IPS DF 6.9 (cell line): Measurements from ENCODE around the gene PLA2G15.

Source experiments
- DNase-seq: peaks from one replicate; pipeline ENCODE4 v3.0.0-alpha.2; 2013; ENCODE audit warnings: low read depth, low spot score
- H3K27ac ChIP-seq: one replicate; pipeline ENCODE4 v1.5.1; 2013; ENCODE audit warnings: low read length, control low read depth
- H3K27me3 ChIP-seq: 2 replicates; pipeline ENCODE4 v1.6.1; 2013; ENCODE audit warnings: mild to moderate bottlenecking, low read length; ENCODE audit not compliant: control insufficient read depth, insufficient read depth
- H3K36me3 ChIP-seq: 2 replicates; pipeline ENCODE4 v1.6.1; 2013; ENCODE audit warnings: low read length; ENCODE audit not compliant: control insufficient read depth, insufficient read depth
- H3K4me1 ChIP-seq: 2 replicates; pipeline ENCODE4 v1.6.1; 2013; ENCODE audit warnings: low read length; ENCODE audit not compliant: control insufficient read depth, insufficient read depth
- H3K4me3 ChIP-seq: 2 replicates; pipeline ENCODE4 v1.5.1; 2013; ENCODE audit warnings: mild to moderate bottlenecking, low read length
- H3K9me3 ChIP-seq: 2 replicates; pipeline ENCODE4 v1.6.1; 2013; ENCODE audit warnings: low read length, inconsistent platforms; ENCODE audit not compliant: control insufficient read depth, insufficient read depth
- WGBS: extraction: QIAGEN DNeasy Blood & Tissue Kit; methylation state at CpG from one replicate; pipeline ENCODE4 v1.1.7; 2013; ENCODE audit warnings: mixed read lengths, missing lambda C conversion rate; ENCODE audit not compliant: insufficient read length, insufficient coverage; 5-methylcytosine and 5-hydroxymethylcytosine counted together

Gene PLA2G15

DNA sequence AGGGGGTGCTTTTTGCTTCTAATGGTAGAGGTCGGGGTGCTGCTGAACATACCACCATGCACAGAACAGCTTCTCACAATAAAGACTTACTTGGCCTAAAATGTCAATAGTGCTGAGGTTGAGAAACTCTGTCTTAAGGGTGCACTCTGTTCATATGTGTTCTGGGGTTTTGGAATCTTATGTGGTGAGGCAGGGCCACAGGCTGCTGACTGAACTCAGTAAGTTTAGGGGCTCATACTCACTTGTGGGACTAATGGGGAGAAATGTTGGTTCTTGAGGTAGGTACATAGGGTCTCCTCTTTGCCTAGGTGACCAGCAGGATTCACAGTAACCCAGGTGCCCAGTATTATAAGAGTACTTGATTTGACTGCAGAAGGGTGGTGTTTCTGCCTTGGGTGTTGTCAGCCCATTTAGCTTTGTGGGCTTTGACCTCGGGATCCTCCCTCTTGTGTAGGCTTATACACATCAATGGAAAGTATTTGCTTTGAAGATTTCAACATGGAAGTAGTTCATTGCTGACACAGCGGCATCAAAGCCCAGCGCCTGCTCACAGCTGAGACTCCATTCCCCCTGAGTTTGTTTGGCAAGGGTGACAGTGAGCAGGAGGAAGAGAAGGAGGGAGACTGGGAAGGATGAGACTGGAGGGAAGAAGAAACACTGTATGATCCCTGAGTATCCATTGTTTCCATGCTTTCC is 36.3 kb downstream of the PLA2G15 start:
- H3K4me3 ChIP-seq: no peak overlapping the region
- WGBS: no CpG with 5 or more reads among the region's 4 CpGs
- no peaks in the 10 kb centered on the region for H3K36me3 ChIP-seq
- H3K27ac ChIP-seq: no peak overlapping the region
- DNase-seq: no peak
- no peaks in the 10 kb centered on the region for H3K27me3 ChIP-seq
- no peaks in the 10 kb centered on the region for H3K9me3 ChIP-seq
- no peaks in the 10 kb centered on the region for H3K4me1 ChIP-seq

DNA sequence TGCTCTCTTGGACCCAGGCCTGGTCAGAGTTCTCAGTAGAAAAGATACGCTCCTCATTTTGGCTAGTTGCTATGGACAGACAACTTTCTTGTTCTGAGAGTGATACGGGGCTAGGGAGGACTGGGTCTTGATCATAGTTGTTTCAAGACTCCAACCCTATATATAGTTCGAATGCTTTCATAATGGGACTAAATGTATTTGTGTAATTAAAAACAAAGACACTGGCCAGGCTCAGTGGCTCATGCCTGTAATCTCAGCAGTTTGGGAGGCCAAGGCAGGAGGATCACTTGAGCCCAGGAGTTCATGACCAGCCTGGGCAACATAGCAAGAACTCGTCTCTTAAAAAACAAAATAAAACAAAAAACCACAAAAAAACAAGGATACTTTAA is 36.9 kb downstream of the PLA2G15 start:
- WGBS: no CpG with 5 or more reads among the region's 4 CpGs
- no peak overlapping the region for H3K4me3 ChIP-seq
- H3K36me3 ChIP-seq: no peaks in the 10 kb centered on the region
- no peaks in the 10 kb centered on the region for H3K27me3 ChIP-seq
- DNase-seq: no peak
- H3K4me1 ChIP-seq: no peaks in the 10 kb centered on the region
- no peaks in the 10 kb centered on the region for H3K9me3 ChIP-seq
- no peak overlapping the region for H3K27ac ChIP-seq

DNA sequence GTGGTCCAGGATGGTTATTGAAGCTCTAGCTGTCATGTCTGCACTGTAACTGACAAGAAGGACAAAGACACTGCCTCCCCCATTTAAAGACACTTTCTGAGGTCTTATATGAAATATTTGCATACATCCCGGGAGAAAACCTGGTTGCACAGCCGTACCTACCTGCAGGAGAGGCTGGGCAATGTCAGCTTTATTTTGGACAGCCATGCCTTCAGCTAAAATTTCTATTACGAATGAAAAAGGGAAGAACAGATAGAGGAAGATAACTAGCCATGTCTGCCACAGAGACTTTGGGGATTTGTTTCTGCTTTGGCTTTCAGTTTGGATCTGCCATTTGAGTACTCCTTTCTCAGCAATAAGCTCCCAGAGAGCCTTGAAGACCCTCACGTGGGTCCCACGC is 38.2 kb downstream of the PLA2G15 start:
- no peak overlapping the region for H3K4me3 ChIP-seq
- H3K36me3 ChIP-seq: 0 out of 2 replicates have a peak, but pooled peaks cover 2% of the 10 kb centered on the region
- H3K9me3 ChIP-seq: no peaks in the 10 kb centered on the region
- H3K27me3 ChIP-seq: no peaks in the 10 kb centered on the region
- no peak overlapping the region for H3K27ac ChIP-seq
- DNase-seq: no peak
- H3K4me1 ChIP-seq: no peaks in the 10 kb centered on the region
- WGBS: no CpG with 5 or more reads among the region's 5 CpGs

DNA sequence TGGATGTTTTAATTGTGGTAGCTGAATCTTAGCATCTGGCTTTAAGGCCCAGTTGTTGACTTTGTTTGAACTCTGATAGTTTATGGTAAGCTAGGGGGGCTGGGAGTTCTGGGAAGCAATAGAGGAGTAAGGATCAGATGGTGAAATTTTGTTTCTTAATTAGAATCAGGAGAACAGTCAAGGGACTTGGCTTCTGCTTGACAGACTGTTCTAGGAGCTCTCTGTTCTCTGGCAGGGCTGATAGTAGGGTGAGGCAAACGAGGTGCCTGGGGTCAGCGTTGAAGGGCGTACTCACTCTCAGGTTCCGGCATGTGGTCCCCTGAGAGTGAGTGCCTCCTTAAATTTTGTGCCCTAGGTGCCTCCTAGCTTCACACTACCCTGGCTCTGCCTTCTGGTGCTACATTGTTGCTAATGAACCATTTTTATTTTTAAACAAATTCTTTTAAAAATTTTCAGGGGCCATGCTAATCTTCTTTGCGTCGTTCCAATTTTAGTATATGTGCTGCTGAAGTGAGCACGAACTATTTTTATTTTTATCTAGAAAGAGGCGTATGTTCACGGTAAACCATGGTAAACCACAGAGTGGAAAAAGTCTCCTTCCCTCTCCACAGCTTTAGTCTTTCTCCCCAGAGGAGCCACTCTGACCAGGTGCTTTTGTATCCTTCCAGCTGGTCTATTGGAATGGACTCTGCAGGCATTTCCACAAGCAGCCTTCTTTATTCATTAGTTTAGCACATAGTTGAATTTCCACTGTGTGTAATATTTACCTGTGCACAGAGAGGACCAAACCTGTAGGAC is 38.8 kb downstream of the PLA2G15 start:
- Histone ChIP-seq H3K27me3 (no peaks in the 10 kb centered on the region), H3K4me3 (no peak overlapping the region), H3K4me1 (no peaks in the 10 kb centered on the region), H3K27ac (no peak overlapping the region), H3K9me3 (no peaks in the 10 kb centered on the region), H3K36me3 (0 out of 2 replicates have a peak, but pooled peaks cover 2% of the 10 kb centered on the region)
- DNase-seq: no peak
- WGBS: no CpG with 5 or more reads among the region's 9 CpGs

DNA sequence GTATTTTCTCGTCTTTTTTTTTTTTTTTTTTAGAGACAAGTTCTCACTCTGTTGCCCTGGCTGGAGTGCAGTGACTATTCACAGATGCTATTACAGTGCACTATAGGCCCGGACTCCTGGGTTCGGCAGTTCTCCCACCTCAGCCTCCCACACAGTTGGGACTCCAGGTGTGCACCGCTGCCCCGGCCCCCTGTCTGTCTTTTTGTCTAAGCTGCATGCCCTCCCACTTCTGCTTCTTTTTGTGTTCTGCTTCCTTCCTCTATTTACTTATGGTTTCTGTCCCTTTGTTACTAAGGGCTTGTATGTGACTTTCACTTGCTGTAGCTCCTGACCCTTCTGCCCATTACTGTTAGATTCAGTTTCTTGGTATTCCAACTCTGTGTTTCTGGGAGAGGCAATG is 39.7 kb downstream of the PLA2G15 start:
- WGBS: no CpG with 5 or more reads among the region's 5 CpGs
- Histone ChIP-seq H3K4me1 (no peaks in the 10 kb centered on the region), H3K9me3 (no peaks in the 10 kb centered on the region), H3K36me3 (0 out of 2 replicates have a peak, but pooled peaks cover 2% of the 10 kb centered on the region), H3K27ac (no peak overlapping the region), H3K4me3 (no peak overlapping the region), H3K27me3 (no peaks in the 10 kb centered on the region)
- DNase-seq: no peak

DNA sequence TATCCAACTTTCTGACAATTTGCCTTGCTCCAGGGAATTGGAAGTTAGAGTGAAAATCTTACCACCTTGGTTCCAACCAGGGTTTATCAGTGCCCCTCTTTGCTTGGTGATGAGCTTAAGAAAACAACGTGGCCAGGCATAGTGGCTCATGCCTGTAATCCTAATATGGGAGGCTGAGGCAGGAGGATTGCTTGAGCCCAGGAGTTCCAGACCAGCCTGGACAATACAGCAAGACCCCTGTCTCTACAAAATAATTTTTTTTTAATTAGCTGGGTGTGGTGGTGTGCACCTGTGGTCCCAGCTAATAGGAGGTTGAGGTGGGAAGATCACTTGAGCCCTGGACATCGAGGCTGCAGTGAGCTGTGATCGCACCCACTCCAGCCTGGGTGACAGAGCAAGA is 40.5 kb downstream of the PLA2G15 start:
- Histone ChIP-seq H3K27me3 (no peaks in the 10 kb centered on the region), H3K9me3 (no peaks in the 10 kb centered on the region), H3K4me1 (no peaks in the 10 kb centered on the region), H3K36me3 (0 out of 2 replicates have a peak, but pooled peaks cover 7% of the 10 kb centered on the region), H3K4me3 (no peak overlapping the region), H3K27ac (no peak overlapping the region)
- no CpG with 5 or more reads among the region's 3 CpGs for WGBS
- no peak for DNase-seq

DNA sequence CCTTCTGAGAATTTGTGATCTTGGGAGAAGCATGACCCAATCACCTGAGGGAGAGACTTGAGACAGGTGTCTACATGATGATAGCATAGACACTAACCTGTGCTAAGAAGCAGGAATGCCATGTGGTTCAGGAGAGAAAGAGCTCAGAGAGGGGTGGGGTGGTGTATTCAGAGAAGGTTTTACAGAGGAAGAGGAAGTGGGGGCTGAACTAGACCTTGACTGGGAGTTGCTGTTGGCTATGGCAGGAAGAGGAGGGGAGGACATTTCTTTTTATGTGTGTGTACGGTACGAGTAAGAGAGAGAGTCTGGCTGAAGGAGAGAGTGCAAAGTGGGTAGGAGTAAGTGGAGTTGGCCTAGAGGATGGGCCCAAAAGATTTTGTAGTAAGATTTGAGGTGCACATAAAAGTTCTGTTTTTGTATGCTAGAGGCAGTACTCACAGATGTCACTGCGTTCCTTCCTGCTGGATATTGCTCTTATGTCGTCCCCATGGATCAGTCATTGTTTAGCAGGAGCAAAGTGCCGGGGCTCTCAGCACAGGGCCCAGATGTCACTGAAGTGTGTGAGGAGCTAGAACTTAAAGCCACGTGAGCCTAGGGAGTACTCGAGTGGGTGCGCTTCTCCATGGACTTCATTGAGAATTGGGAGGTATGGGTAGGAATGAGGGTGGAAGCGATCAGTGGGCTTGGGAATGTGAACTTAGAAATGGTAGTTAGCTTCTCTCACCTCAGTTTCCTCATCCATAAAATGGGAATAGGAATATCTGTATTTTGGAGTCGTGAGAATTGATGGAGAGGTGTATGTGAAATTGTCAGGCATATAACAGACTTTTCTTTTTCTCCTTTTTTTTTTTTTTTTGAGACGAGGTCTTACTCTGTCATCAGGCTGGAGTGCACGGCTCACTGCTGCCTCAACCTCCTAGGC is 41.2 kb downstream of the PLA2G15 start:
- DNase-seq: no peak
- H3K4me3 ChIP-seq: no peak overlapping the region
- H3K27me3 ChIP-seq: no peaks in the 10 kb centered on the region
- H3K27ac ChIP-seq: no peak overlapping the region
- 100% methylated on average over 2 of the region's 12 CpGs for WGBS
- H3K36me3 ChIP-seq: 0 out of 2 replicates have a peak, but pooled peaks cover 10% of the 10 kb centered on the region
- no peaks in the 10 kb centered on the region for H3K9me3 ChIP-seq
- no peaks in the 10 kb centered on the region for H3K4me1 ChIP-seq

DNA sequence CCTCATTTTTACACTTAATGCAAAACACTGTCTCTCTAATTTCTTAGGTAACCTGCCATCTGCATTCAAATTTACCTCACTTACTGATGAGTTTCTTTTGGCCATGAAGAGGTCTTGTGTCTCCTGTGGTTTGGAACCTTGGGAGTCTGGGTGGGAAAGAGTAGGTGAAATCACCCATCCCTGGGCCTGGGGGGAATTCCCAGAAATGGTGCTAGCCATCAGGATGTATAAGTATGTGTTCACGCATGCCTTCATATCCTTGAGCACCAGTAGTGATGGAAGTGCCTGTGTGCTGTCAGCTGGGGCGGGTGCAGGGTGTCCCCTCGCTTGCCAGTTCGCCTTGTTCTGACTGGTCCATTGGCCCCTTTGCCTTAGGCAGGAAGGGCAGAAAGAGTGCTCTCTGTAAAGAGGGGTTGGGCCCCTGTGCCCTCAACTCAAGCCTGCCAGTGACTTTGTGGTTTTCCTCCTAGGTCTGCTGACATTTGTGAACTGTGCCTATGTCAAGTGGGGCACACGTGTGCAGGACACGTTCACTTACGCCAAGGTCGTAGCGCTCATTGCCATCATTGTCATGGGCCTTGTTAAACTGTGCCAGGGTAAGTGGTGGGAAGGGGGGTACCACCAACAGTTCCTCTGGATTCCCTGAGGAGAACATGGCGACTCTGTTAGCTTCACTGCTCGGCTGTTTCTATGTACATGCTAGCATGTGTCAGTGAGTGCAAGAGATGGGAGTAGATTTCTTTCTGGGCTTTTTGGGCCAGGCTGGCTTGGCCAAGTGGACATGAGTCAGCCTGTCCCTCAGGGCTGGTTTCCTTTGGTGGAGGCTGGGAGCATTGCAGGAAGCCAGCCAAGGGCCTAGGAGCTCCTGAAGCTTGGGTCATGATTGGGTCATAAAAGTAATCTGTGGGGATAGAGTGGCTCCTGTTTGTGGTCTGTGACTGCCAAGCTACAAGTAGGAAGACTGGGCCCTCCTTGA is 42.4 kb downstream of the PLA2G15 start:
- no CpG with 5 or more reads among the region's 11 CpGs for WGBS
- Histone ChIP-seq H3K9me3 (no peaks in the 10 kb centered on the region), H3K27me3 (no peaks in the 10 kb centered on the region), H3K27ac (no peak overlapping the region), H3K36me3 (peaks cover 13% of the 10 kb centered on the region; the same call in 1 of the 2 replicates), H3K4me1 (no peaks in the 10 kb centered on the region), H3K4me3 (no peak overlapping the region)
- DNase-seq: no peak

DNA sequence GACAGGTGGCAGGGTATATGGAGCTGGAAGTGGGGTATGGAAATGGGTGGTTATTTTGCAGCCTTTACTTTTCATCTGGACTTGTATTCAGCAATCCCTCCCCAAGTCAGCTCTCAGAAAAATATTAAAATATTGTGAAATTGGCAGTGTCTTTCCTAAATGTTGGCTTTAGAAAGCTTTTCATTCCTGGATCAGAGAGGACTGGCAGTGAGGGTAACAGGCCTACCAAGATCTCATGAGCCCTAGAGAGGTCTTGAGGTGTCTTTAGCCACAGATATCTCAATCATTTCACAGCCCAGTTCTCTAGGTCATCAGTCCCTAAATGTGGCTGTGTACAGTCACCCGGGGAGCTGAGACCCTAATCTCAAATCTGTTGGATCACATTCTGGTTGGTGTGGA is 43.1 kb downstream of the PLA2G15 start:
- H3K9me3 ChIP-seq: no peaks in the 10 kb centered on the region
- no CpG with 5 or more reads among the region's 1 CpG for WGBS
- no peaks in the 10 kb centered on the region for H3K27me3 ChIP-seq
- no peak overlapping the region for H3K27ac ChIP-seq
- H3K36me3 ChIP-seq: peaks cover 13% of the 10 kb centered on the region; the same call in 1 of the 2 replicates
- H3K4me1 ChIP-seq: no peaks in the 10 kb centered on the region
- DNase-seq: no peak
- H3K4me3 ChIP-seq: no peak overlapping the region
